ENCODE results near the gene TECPR2.
"Not testable (repeated sequence)": the region's sequence is repeated elsewhere in the genome, so short reads cannot be mapped to it uniquely, and the experiment has no call there.

The TECPR2 gene

DNA sequence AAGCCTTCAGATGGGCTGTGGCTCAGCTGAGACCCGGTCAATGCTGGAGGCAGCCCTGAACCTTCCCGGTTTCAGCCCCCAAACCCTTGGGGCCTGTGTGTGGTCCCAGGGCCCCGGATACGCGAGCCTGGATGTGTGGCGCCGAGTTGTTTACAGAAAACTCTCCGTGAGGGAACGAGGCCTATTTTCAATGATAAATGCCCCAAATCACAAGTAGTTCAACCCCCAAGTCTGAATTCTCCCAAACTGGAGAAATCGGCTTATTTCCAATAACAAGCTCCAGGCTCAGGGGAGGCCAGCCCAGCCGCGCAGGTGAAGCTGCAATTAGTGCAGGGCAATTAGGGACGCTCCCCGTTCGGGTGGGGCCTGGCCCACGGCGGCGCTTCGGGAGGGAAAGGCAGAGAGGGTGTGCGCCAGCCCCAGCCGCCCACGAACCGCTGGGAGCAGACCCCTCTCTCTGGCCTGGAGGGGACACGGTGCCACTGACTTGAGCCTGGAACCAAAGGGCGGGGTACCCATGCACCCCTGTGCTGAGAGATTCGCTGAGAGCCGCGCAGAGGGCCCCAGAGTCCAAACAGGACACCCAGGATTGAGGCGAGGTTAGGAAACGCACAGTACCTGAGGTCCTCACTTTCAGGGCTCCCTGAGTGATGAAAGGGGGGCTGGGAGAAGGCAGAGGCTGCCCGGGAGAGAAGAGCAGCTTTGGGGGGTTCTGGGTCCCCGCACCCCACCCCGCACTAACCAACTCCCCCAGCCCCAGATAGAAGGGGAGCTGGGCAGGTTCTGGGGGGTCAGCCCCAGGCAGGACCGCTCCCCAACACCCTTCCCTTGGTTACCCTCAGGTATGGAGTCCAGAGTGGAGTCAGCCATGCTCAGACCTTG lies 161.1 kb downstream of the TECPR2 start:
- in situ Hi-C loops (cut with MboI; ENCODE audit: low sequenced_read_pairs): no loop called here

DNA sequence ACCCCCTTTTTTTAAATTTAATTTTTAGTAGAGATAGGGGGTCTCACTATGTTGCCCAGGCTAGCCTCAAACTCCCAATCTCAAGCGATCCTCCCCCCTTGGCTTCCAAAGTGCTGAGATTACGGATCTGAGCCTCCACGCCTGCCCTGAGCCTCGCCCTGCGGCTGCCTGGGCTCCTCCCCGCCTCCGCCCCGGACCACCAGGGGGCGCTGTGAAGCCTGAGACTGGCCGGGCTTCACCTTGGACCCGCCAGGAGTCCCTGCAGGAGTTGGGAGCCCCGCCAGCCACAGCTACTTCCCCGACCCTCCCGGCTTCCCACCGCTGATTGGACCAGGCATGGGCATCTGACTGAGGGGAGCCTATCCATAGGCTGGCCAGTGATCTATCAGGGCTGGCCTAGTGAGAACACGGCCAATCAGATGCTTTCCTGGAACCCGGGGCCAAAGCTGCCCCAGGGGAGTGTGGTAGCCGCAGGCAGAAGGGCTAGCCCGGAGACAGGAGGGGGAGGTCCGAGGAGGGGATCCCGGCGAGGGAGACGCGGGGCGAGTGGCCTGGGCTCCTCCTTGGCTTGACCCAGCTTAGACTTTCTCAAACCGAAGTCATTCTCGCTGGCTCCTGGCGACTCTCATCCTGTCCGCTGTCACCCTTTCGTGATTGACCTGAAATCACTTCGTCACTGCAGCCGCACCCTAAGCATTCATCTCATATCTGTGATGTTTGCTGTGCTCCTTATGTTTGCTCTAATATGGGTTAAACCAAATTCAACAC lies 161.9 kb downstream of the TECPR2 start:
- in situ Hi-C loops (cut with MboI; ENCODE audit: low sequenced_read_pairs): no loop called here

DNA sequence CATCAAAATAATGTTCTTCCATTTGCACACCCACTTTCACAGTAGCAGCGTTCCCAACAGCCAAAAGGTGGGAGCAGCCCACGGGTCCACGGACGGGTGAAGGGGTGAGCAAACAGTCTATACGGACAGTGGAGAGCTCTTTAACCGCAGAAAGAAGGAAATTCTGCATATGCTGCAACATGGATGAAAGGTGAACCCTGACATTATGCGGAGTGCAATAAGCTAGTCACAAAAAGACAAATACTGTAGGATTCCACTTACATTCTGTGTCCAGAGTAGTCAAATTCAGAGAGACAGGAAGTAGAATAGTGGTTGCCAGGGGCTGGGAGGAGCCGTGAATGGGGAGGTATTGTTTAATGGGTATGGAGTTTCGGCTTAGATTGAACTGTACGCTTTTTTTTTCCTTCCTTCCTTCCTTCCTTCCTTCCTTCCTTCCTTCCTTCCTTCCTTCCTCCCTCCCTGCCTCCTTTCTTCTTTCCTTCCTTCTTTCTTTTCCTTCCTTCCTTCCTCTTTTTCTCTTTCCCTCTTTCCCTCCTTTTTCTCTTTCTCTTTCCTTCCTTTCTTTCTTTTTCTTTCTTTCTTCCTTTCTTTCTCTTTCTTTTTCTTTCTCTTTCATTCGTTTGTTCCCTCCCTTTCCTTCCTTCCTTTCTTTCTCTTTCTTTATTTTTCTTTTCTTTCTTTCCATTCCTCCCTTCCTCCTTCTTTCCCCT lies 162.6 kb downstream of the TECPR2 start:
- in situ Hi-C loops (cut with MboI; ENCODE audit: low sequenced_read_pairs): no loop called here

DNA sequence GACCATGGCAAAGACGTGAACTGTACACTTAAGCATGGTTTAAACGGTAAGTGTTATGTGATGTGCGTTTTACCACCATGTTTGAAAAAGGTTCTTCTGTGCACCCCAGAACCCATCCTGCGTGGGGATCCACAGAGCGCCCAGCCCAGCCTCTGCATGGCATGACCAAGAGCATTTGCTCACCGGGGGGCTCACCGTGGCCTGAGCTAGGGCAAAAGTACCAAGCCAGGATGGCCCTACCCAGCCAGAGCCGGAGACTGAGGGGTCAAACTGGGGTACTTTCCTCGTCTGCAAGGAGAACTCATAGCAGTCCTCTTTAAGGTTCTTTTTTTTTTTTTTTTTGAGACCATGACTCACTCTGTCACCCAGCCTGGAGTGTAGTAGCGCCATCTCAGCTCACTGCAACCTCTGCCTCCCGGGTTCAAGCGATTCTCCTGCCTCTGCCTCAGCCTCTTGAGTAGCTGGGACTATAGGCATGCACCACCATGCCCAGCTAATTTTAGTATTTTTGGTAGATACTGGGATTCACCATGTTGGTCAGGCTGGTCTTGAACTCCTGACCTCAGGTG lies 163.3 kb downstream of the TECPR2 start:
- in situ Hi-C loops (cut with MboI; ENCODE audit: low sequenced_read_pairs): no loop called here

DNA sequence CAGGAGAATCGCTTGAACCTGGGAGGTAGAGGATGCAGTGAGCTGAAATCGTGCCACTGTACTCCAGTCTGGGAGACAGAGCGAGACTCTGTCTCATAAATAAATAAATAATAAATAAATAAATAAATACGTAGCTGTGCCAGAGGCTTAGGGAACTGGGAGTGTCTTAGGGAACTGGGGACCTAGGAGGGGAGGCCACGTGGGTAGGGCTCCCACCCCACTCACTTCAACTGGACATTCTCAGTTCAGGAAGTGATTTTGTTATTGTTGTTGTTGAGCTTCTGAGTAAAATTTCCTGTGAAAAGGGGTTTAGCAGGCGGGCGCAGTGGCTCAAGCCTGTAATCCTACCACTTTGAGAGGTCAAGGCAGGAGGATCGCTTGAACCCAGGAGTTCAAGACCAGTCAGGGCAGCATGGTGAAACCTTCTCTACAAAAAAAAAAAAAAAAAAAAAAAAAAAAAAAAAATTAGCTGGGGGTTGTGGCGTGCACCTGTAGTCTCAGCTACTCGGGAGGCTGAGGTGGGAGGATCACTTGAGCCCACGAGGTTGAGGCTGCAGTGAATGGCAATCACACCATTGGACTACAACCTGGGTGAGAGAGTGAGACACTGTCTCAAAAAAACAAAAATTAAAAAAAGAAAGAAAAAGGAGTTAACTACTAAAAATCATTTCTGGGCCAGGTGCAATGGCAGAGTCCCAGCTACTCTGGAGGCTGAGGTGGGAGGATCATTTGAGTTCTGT lies 165.9 kb downstream of the TECPR2 start:
- in situ Hi-C loops (cut with MboI; ENCODE audit: low sequenced_read_pairs): no loop called here

DNA sequence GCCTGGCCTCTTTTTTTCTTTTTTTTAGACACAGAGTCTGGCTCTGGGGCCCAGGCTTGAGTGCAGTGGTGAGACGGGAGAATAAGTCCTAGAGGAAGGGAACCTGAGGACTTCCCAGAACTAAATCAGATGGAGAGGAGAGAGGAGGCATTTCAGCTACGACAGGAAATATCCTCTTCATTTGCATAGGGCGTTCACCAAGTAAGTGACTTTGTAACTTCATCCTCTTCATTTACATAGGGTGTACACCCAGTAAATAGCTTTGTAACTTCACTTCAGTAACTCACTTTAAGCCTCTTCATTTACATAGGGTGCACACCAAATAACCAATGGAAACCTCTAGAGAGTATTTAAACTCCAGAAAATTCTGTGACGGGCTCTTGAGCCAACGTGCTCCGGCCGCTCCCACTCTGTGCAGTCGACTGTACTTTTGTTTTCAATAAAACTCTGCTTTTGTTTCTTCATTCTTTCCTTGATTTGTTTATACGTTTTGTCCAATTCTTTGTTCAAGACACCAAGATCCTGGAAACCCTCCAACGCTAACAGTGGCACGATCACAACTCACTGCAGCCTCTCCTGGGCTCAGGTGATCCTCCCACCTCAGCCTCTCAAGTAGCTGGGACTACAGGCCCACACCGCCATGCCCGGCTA lies 168.2 kb downstream of the TECPR2 start:
- in situ Hi-C loops (cut with MboI; ENCODE audit: low sequenced_read_pairs): no loop called here

DNA sequence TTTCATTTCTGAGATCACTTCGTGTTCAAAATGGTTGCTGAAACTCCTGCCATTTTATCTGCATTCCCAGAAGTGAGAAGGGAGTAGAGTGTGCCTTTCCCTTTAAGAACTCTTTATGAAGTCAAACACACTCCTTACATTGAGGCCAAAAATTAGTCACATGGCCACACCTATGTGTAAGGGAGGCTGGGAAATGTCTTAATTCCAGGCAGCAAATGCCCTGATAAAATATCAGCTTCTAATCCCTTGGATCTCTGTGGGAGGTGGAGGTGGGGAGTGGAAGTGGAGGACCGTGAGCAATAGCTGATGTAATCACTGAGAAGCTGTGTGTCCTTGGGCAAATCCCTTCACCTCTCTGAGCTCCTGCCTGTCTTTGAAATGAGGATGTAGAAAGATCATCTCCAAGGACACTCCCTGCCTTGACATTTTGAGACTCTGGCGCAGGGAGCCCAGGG lies 169.5 kb downstream of the TECPR2 start:
- in situ Hi-C loops (cut with MboI; ENCODE audit: low sequenced_read_pairs): no loop called here

DNA sequence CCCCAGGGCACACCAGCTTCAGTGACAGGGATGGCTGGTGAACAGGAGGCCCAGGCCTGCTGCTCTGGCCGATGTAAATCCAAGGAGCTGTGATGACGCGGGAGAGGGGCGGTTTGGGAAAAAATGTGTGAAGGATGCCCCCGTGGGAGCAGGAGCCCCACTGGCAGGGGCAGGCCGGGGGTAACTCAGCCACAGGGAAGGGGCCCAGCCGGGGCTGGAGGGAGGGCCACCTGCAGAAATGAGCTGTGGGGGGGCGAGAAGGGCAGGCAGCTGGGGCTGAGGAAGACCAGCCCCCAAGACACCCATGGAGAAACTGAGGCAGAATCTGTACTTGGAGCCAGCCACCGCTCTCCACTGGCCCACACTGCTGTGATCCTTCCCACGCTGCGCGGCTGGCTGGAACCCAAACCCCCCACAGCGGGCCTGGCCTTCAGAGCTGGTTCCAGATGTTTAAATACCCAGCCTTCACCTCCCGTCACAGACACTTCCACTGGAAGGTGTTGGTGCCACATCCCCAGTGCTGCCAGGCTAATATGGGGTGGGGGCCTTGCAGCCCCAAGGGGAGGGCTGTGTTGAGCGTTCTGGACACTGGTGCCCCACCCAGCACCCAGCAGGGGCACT lies 175.3 kb downstream of the TECPR2 start:
- in situ Hi-C loops (cut with MboI; ENCODE audit: low sequenced_read_pairs): no loop called here

DNA sequence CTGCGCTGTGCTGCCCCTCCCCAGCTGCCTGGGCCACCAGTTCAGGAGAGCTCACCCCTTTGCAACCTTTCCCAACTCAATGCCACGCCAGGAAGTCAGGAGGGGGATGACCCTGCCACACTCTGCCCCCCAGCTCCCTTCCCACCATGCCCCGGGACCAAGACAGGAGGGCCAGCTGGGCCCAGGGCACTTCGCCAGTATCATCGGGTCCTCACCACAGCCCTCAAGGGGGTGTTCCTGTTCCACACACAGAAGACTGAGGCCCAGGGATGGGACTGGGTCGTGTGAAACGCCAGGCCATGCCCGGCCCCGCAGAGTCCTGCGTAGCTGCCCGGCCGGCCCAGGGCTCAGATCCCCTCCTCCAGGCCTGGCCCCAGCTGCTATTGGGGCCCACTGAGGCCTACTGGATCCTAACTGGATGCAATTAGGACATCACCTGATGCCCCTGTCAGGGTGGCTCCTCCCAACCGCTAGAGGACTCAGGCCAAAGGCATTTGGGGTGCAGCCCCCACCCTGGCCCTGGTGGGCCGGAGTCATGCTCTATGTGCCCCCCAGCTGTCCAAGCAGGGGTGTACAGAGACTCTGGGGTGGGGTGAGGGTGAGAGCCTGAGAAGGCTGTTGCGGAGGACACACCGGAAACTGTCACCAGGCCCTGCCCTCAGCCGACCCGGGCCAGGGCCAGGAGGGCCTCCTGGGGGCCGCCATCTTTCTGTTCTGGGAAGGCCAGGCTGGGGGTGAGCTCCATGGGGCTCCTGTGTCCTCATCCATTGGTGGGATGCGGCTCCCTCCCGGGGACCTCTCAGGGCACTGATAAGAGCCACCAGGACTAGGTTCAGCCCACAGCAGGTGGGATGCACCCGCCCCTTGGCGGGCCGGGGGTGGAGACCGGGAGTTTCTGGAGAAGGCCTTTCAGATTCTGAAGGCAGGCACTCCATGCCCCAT lies 176.1 kb downstream of the TECPR2 start:
- in situ Hi-C loops (cut with MboI; ENCODE audit: low sequenced_read_pairs): no loop called here

DNA sequence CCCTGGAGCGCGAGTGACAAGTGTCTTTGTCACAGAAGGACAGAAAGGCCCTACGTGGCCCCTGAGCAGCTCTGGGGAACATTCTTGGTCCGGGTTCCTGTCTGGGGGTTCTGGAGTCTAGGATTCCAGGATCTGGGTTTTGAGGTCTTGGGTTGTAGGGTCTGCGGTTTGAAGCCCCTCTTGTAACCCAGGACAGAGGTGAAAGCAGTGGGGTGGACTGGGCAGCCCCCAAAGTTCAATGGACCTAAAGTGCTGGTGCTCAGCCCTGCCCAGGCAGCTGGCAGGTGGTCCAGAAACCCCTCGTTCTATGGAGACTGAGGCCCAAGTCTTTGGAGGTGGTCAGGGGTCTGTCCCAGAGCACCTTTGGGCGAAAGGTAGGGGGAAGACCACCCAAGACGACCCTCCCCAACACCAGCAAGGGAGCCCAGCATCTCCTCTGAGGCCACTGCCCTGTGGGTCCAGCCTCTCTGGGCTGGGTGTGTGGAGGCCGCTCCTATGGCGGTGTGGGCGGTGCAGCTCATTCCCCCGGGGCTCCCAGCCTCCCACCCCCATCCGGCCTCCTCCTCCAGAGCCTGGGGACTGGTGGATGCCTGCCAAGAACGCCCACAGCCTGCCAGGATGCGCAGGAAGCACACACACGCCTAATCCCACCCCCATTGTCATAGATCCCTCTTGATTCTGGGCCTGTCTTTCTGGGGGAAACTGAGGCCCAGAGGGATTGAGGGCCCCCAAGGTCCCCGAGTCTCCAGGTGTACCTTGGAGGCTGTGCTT lies 177.0 kb downstream of the TECPR2 start:
- in situ Hi-C loops (cut with MboI; ENCODE audit: low sequenced_read_pairs): no loop called here

DNA sequence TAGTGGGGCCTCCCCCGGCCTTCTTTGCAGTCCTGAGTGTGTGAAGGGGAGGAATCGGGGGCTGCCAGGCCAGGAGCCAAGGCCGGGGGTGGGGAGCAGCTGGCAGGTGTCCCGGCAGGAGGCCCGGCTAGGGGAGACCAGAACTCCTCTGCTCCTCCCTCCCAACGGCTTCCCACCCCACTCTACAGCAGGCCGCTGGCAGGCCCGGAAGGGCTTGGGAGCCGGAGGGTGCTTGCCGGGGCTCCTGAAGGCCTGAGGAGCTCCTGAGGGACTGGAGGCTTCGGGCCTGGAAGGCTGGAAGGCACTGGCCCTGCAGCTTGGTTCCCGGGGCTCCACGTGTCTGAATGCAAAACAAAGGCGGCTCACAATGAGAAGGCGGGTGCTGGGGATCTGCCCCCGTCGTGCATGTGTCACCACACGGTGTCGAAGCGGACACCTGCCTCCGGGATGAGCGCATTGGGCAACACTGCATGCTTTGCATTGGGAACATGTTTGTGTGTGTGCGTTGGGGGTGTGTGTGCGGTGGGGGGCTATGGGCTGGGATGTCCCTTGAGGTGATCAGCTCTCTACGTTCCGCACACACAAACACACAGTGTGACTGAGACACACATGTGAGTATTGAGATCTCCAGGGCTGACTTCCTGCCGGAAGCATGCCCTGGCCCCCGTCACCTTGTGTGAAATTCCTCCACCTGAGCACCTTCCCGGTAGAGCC lies 177.7 kb downstream of the TECPR2 start:
- in situ Hi-C loops (cut with MboI; ENCODE audit: low sequenced_read_pairs): no loop called here

DNA sequence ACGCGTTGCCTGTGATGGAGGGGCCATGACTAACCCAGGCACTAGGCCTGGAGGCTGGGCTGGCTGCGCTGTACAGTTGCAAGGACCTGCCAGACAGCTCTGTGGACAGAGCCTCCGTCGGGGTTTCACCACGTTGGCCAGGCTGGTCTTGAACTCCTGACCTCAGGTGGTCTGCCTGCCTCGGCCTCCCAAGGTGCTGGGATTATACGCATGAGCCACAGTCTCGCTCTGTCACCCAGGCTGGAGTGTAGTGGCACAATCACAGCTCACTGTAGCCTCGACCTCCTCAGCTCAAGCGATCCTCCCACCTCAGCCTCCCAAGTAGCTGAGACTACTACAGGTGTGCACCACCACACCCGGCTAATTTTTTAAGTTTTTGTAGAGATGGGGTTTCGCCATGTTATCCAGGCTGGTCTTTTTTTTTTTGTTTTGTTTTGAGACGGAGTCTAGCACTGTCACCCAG lies 178.3 kb downstream of the TECPR2 start:
- in situ Hi-C loops (cut with MboI; ENCODE audit: low sequenced_read_pairs): not testable (repeated sequence)

DNA sequence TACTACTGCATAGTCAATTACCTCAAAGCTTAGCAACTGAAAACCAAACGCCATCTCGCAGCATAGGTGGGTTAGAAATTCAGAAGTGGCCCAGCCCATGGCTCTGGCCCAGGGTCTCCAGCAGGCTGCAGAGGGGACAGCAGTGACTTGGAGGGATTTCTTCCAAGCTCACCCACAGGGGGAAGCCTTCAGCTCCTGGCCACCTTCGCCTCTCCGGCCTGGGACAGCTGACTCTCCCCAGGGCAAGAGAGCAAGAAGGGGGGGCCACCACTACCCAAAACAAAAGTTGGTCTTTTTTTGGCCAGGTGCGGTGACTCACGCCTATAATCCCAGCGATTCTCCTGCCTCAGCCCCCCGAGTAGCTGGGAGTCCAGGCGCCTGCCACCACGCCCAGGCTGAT lies 179.0 kb downstream of the TECPR2 start:
- in situ Hi-C loops (cut with MboI; ENCODE audit: low sequenced_read_pairs): no loop called here

DNA sequence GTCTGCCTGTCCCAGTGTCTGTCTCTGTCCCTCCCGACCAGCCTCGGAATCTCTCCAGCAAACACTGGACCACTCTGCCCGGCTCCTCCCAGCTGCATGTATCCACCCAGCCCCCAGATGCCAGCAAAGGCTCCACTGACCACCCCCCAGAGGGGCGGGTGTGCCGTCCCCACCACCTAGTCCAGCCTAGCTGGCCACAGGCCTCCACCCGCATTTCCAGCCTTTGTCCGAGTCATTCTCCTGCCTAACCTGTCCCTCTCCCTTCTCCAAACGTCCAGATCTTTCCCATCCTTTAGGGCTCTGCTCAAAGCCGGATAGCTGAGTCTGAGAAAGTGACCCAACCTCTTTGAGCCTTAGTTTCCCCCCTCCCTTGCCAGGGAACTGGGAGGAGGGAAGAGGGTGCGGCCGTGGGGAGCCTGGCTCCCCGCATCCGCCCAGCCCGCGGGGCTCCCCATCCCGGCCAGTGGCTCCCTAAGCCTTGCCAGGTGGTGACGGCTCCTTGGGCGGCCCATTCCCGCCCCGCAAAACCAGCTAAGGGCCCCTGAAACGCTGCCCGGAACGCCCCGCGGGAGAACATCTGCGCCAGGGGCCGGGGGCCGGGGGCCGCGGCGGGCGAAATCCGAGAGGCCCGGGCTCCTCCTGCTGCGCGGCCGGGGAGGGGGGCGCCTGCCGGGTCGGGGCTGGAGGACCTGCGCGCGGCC lies 181.5 kb downstream of the TECPR2 start:
- in situ Hi-C loops (cut with MboI; ENCODE audit: low sequenced_read_pairs): no loop called here

DNA sequence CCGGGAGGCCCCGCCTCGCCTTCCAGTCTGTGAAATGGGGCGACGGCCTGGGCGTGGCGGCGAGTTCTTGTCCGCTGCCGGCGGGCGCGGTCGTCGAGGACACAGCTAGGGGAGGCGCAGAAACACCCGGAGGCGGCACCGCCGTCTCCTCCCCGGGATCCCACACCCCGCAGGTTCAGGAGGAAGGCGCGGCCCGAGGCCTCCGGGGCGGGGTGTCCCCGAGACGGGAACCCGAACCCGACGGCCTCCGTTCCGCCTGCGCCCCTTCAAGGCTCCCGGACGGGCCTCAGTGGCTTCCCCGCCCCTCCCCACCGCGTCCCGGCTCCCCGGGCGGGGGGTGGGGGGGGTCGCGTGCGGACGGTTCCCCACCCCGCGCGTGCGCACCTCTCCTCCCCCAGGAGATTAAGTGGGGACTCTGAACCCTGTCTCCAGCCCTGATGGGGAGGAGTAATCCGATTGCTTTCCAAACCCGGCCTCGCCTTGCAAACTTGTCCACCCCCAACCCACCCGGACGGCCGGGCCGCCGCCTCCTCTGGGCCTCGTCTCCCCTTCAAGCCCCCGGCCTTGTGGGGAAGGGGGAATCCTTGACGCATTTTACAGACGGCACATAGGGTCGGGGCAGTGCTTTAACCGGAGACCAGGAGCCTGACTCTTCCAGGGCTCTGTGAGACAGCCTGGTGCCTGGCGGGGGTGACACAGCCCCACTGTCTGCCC lies 182.2 kb downstream of the TECPR2 start:
- in situ Hi-C loops (cut with MboI; ENCODE audit: low sequenced_read_pairs): no loop called here

Measured in HL-60/S4 treated with retinoic acid at 250 ng/mL for 4 days and 3 days (cell line).